Small intestine (tissue), 7 donors: ENCODE data around the gene SLC2A1. TPM values are rescaled to one million over a fixed set of nuclear protein-coding genes. Genes with fewer than 3 reads are reported as not detected.
A peak's percentile ranks its signal among the peaks of the same experiment; 100 is the strongest.

Source experiments
- DNase-seq, 2 donors: peaks; one replicate each; pipeline versions ENCODE4 v3.0.0 to v3.0.0-alpha.2; 2013
- FAIRE-seq: peaks from 2 replicates; lab custom pipeline; 2012; peaks lifted over from hg19 to GRCh38; lab: Jason Lieb, UNC
- H3K27ac ChIP-seq, 3 donors: one replicate each; pipeline ENCODE4 v1.5.1; 2013; ENCODE audit warnings: low read length in 2 of 3, mild to moderate bottlenecking in 2 of 3, control low read depth in 1 of 3, inconsistent platforms in 1 of 3, low read depth in 1 of 3, moderate library complexity in 1 of 3
- H3K27me3 ChIP-seq, 3 donors: one replicate each; pipeline ENCODE4 v1.6.1; 2013; ENCODE audit warnings: low read length in 3 of 3, inconsistent platforms in 1 of 3; ENCODE audit not compliant: control insufficient read depth in 3 of 3, insufficient read depth in 3 of 3
- H3K36me3 ChIP-seq, 3 donors: one replicate each; pipeline ENCODE4 v1.6.1; 2013; ENCODE audit warnings: low read length in 3 of 3, inconsistent platforms in 1 of 3, low read depth in 1 of 3, mild to moderate bottlenecking in 1 of 3, moderate library complexity in 1 of 3; ENCODE audit not compliant: control insufficient read depth in 3 of 3, insufficient read depth in 2 of 3
- H3K4me1 ChIP-seq, 3 donors: one replicate each; pipeline ENCODE4 v1.6.1; 2013; ENCODE audit warnings: low read length in 2 of 3, inconsistent platforms in 1 of 3, low read depth in 1 of 3, mild to moderate bottlenecking in 1 of 3, moderate library complexity in 1 of 3; ENCODE audit not compliant: control insufficient read depth in 3 of 3, insufficient read depth in 2 of 3
- H3K4me3 ChIP-seq, 3 donors: one replicate each; pipeline ENCODE4 v1.5.1; 2013; ENCODE audit warnings: low read length in 3 of 3, control low read depth in 1 of 3, inconsistent platforms in 1 of 3, low read depth in 1 of 3, mild to moderate bottlenecking in 1 of 3, moderate library complexity in 1 of 3
- H3K9me3 ChIP-seq, 2 donors: one replicate each; pipeline ENCODE4 v1.6.1; 2013; ENCODE audit warnings: low read depth in 1 of 2, low read length in 1 of 2; ENCODE audit not compliant: control insufficient read depth in 2 of 2, insufficient read depth in 1 of 2
- WGBS, 3 donors: extraction: QIAGEN DNeasy Blood & Tissue Kit; methylation state at CpG; one replicate each; pipeline ENCODE4 v1.1.7; 2013; 5-methylcytosine and 5-hydroxymethylcytosine counted together
- polyA plus RNA-seq, 4 donors: library from polyadenylated mRNA; stranded (reverse) in 3 of 4; unstranded in 1 of 4; fragments of 200-250 nt in 3 of 4; fragments of 120-200 nt in 1 of 4; gene quantifications; one replicate each; pipeline versions ENCODE4 v1.2.1 to v1.2.3, GENCODE V29; 2013
- donor health status: healthy with polysubstance abuse.
- donor health status: control.
- donor health status: control.
- donor health status: Bipolar disorder and iron deficiency.
- donor health status: healthy.

Gene SLC2A1
- polyA plus RNA-seq, 4 donors, result 1.1 to 61.3 (median 8.4) TPM

GRCh38 chr1:42977653-42978052, 19.0 kb upstream of the SLC2A1 start:
- H3K4me1 ChIP-seq, result peaks cover 0 to 36% (median 6%) of the 10 kb centered on the region in 3 donors
- no peak for FAIRE-seq
- no peak overlapping the region for H3K4me3 ChIP-seq
- peaks cover 0 to 2% (median 0%) of the 10 kb centered on the region in 3 donors for H3K36me3 ChIP-seq
- H3K27ac ChIP-seq, result no peak overlapping the region
- 72 to 100% (median 79%) methylated on average over 1 of the region's 1 CpG for WGBS, 3 donors
- H3K9me3 ChIP-seq, result no peaks in the 10 kb centered on the region
- no peak for DNase-seq
- H3K27me3 ChIP-seq, result no peaks in the 10 kb centered on the region

- H3K4me1 ChIP-seq, result peaks cover 0 to 27% (median 2%) of the 10 kb centered on the region in 3 donors
- no peaks in the 10 kb centered on the region for H3K9me3 ChIP-seq
- H3K36me3 ChIP-seq, result peaks cover 0 to 2% (median 0%) of the 10 kb centered on the region in 3 donors
- no peaks in the 10 kb centered on the region for H3K27me3 ChIP-seq
- no peak for FAIRE-seq
- DNase-seq, result no peak
- no peak overlapping the region for H3K4me3 ChIP-seq
- WGBS, 3 donors, result 74 to 83% (median 81%) methylated on average over 4 of the region's 4 CpGs
- H3K27ac ChIP-seq, result no peak overlapping the region
Observed at GRCh38 chr1:42975561-42976225, 17.0 kb upstream of the SLC2A1 start.

GRCh38 chr1:42974767-42975437, 16.2 kb upstream of the SLC2A1 start:
- no peaks in the 10 kb centered on the region for H3K27me3 ChIP-seq
- peaks cover 0 to 21% (median 0%) of the 10 kb centered on the region in 3 donors for H3K4me1 ChIP-seq
- H3K27ac ChIP-seq, result no peak overlapping the region
- H3K36me3 ChIP-seq, result peaks cover 0 to 2% (median 0%) of the 10 kb centered on the region in 3 donors
- no peak overlapping the region for H3K4me3 ChIP-seq
- DNase-seq (no peak), FAIRE-seq (no peak)
- no peaks in the 10 kb centered on the region for H3K9me3 ChIP-seq
- 63 to 76% (median 68%) methylated on average over 3 of the region's 3 CpGs for WGBS, 3 donors

- DNase-seq (no peak), FAIRE-seq (no peak)
- WGBS, 3 donors, result 94 to 95% (median 95%) methylated on average over 3 of the region's 3 CpGs
Observed at GRCh38 chr1:42973799-42974198, 15.1 kb upstream of the SLC2A1 start.

GRCh38 chr1:42973286-42973685, 14.6 kb upstream of the SLC2A1 start:
- H3K4me1 ChIP-seq, result peaks cover 0 to 12% (median 0%) of the 10 kb centered on the region in 3 donors
- 75 to 83% (median 77%) methylated on average over 11 of the region's 11 CpGs for WGBS, 3 donors
- H3K9me3 ChIP-seq, result no peaks in the 10 kb centered on the region
- no peaks in the 10 kb centered on the region for H3K27me3 ChIP-seq
- peaks cover 0 to under 1% (median 0%) of the 10 kb centered on the region in 3 donors for H3K36me3 ChIP-seq
- DNase-seq (peak; percentile 40 to 74), FAIRE-seq (no peak)
- H3K4me3 ChIP-seq, result no peak overlapping the region
- peak overlapping the region in 1 of 3 donors; percentile 69 for H3K27ac ChIP-seq

More at GRCh38 chr1:42973799-42974198, 15.1 kb upstream of the SLC2A1 start:
- peaks cover 0 to 12% (median 0%) of the 10 kb centered on the region in 3 donors for H3K4me1 ChIP-seq
- H3K27me3 ChIP-seq, result no peaks in the 10 kb centered on the region
- H3K27ac ChIP-seq, result peak overlapping the region in 1 of 3 donors; percentile 69
- H3K36me3 ChIP-seq, result peaks cover 0 to 2% (median 0%) of the 10 kb centered on the region in 3 donors
- no peak overlapping the region for H3K4me3 ChIP-seq
- no peaks in the 10 kb centered on the region for H3K9me3 ChIP-seq

GRCh38 chr1:42971841-42972291, 13.2 kb upstream of the SLC2A1 start:
- DNase-seq (peak in 1 of 2 donors; percentile 73), FAIRE-seq (no peak)
- peak overlapping the region in 1 of 3 donors; percentile 9 for H3K27ac ChIP-seq
- peaks cover 0 to 17% (median 0%) of the 10 kb centered on the region in 3 donors for H3K4me1 ChIP-seq
- no peaks in the 10 kb centered on the region for H3K36me3 ChIP-seq
- H3K9me3 ChIP-seq, result no peaks in the 10 kb centered on the region
- 32 to 56% (median 39%) methylated on average over 4 of the region's 4 CpGs for WGBS, 3 donors
- no peaks in the 10 kb centered on the region for H3K27me3 ChIP-seq
- H3K4me3 ChIP-seq, result no peak overlapping the region

- 89 to 90% (median 90%) methylated on average over 4 of the region's 4 CpGs for WGBS, 3 donors
- Histone ChIP-seq H3K9me3 (no peaks in the 10 kb centered on the region), H3K36me3 (no peaks in the 10 kb centered on the region), H3K4me1 (peaks cover 0 to 24% (median 0%) of the 10 kb centered on the region in 3 donors), H3K27ac (no peak overlapping the region), H3K4me3 (no peak overlapping the region), H3K27me3 (no peaks in the 10 kb centered on the region)
- FAIRE-seq (no peak), DNase-seq (no peak)
Observed at GRCh38 chr1:42970143-42970542, 11.5 kb upstream of the SLC2A1 start.

- 85 to 95% (median 90%) methylated on average over 3 of the region's 3 CpGs for WGBS, 3 donors
- FAIRE-seq, result no peak
Observed at GRCh38 chr1:42968654-42969053, 10.0 kb upstream of the SLC2A1 start.

More at GRCh38 chr1:42968654-42969053, 10.0 kb upstream of the SLC2A1 start:
- Histone ChIP-seq H3K36me3 (no peaks in the 10 kb centered on the region), H3K9me3 (no peaks in the 10 kb centered on the region), H3K27ac (no peak overlapping the region), H3K4me1 (peaks cover 0 to 25% (median 0%) of the 10 kb centered on the region in 3 donors), H3K27me3 (peaks cover 0 to under 1% (median under 1%) of the 10 kb centered on the region in 3 donors), H3K4me3 (no peak overlapping the region)
- DNase-seq, result no peak
